ENCODE data around the gene CCDC74B.
"Not testable (repeated sequence)": the region's sequence is repeated elsewhere in the genome, so short reads cannot be mapped to it uniquely, and the experiment has no call there.

CCDC74B gene

GRCh38 chr2:130120924-130121323, 24.0 kb downstream of the CCDC74B start:
- H4K20me1 ChIP-seq (ENCODE audit: insufficient read depth); H2AFZ ChIP-seq (ENCODE audit: low read depth); H3K9ac ChIP-seq; H3K4me1 ChIP-seq (ENCODE audit: low read depth, poor library complexity, severe bottlenecking); H3K27ac ChIP-seq; H3K4me2 ChIP-seq; H3K79me2 ChIP-seq (ENCODE audit: insufficient read depth, low read depth); H3K4me3 ChIP-seq (IDR thresholded peaks at IDR 0.05; ENCODE audit: insufficient read depth, low read depth, low read length); H3K36me3 ChIP-seq (ENCODE audit: insufficient read depth); H3K27me3 ChIP-seq (ENCODE audit: insufficient read depth, low read depth): not testable (repeated sequence)

DNA sequence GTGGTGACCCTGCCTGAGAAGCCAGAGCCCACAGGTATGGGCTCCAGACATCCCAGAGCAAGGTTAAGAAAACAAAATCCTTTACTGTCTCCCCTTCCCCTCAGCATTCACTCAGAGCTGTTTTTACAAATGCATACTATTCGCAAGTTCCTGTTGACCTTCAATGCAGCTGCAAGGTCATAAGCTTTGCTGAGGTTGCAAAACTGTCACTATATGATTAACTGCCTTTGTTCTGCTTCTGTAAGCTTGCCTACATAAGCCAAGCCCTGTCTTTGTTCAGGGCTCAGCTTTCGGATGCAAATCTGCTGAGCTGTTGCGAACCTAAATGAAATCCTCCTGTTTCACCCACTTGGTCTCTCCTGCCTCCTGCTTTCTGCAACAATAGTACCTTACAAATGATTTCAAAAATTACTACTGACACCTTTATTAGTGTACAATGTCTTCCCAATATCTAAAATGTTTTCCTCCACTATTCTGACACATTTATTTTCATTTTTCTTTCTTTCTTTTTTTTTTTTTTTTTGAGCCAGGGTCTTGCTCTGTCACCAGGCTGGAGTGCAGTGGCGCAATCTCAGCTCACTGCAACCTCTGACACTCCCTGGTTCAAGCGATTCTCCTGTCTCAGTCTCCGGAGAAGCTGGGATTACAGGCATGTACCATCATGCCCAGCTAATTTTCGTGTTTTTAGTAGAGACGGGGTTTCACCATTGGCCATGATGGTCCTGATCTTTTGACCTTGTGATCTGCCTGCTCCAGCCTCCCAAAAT, 42.1 kb downstream of the CCDC74B start:
- not testable (repeated sequence) for H4K20me1 ChIP-seq (ENCODE audit: insufficient read depth); H3K4me3 ChIP-seq (IDR thresholded peaks at IDR 0.05; ENCODE audit: insufficient read depth, low read depth, low read length); H3K27ac ChIP-seq; H2AFZ ChIP-seq (ENCODE audit: low read depth); H3K4me2 ChIP-seq; H3K27me3 ChIP-seq (ENCODE audit: insufficient read depth, low read depth); H3K79me2 ChIP-seq (ENCODE audit: insufficient read depth, low read depth); H3K4me1 ChIP-seq (ENCODE audit: low read depth, poor library complexity, severe bottlenecking); H3K36me3 ChIP-seq (ENCODE audit: insufficient read depth); H3K9ac ChIP-seq

All from KMS-11 (cell line).